Measurements from ENCODE around the gene NTMT2.

NTMT2 gene

GRCh38 chr1:170213596-170213995, 67.8 kb downstream of the NTMT2 start:
- no peak for DNase-seq

GRCh38 chr1:170214117-170215032, 68.6 kb downstream of the NTMT2 start:
- no peak for DNase-seq

GRCh38 chr1:170215072-170215885, 69.5 kb downstream of the NTMT2 start:
- no peak for DNase-seq

GRCh38 chr1:170217517-170218256, 71.9 kb downstream of the NTMT2 start:
- DNase-seq: no peak

GRCh38 chr1:170218257-170218650, 72.5 kb downstream of the NTMT2 start:
- no peak for DNase-seq

Data from activated CD4-positive, CD25-positive, alpha-beta regulatory T cell (primary cell).